ENCODE measurements around the gene SAMD8.

Gene SAMD8

DNA sequence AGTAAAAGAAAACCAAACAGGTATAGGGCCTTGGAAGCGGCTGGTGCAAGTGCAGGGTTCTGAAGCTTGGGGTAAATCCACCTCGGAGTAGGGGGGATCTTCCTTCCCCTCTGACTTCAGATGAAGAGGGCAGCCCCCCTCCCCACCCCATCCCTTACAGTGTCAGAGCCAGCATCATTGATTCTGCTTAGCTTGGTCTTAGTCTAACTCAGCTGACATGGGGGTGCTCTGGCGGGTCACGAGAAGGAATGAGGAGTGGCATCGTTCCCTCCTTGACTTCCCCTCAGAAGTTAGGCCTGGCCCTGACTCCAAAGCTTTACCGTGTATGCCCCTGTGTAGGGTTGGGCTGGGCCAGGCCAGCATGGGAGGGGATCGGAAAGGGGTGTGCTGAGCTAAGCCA lies 44.2 kb upstream of the SAMD8 start:
- no peak for DNase-seq (ENCODE audit: low read depth)
- TF ChIP-seq, protein P1, sequence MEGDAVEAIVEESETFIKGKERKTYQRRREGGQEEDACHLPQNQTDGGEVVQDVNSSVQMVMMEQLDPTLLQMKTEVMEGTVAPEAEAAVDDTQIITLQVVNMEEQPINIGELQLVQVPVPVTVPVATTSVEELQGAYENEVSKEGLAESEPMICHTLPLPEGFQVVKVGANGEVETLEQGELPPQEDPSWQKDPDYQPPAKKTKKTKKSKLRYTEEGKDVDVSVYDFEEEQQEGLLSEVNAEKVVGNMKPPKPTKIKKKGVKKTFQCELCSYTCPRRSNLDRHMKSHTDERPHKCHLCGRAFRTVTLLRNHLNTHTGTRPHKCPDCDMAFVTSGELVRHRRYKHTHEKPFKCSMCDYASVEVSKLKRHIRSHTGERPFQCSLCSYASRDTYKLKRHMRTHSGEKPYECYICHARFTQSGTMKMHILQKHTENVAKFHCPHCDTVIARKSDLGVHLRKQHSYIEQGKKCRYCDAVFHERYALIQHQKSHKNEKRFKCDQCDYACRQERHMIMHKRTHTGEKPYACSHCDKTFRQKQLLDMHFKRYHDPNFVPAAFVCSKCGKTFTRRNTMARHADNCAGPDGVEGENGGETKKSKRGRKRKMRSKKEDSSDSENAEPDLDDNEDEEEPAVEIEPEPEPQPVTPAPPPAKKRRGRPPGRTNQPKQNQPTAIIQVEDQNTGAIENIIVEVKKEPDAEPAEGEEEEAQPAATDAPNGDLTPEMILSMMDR (IDR thresholded peaks at IDR 0.05; ENCODE audit: insufficient read depth, low read depth, low read length, missing control alignments), result no peak
- H3K4me3 ChIP-seq (ENCODE audit: low read depth, low read length), result no peak overlapping the region

DNA sequence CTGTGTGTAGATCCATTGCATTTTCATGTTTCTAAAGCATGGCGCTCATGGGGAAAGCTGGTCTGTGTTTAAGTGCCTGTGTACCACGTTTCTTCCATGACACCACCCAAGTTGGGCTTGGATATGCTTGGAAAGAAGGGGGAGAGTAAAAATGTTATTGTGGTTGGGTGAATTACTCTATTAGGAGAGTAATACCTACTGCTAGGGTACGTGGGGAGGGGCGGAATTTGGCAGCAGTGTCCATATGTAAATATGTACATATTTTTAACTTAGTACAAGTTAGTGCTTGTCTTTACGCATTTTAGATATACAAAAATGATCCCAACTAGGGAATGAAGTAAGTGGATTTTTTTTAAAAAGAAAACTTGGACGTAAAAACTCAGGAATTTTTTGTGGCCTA lies 42.9 kb upstream of the SAMD8 start:
- TF ChIP-seq, protein P1 (IDR thresholded peaks at IDR 0.05; ENCODE audit: insufficient read depth, low read depth, low read length, missing control alignments), result no peak
- H3K4me3 ChIP-seq (ENCODE audit: low read depth, low read length), result no peak overlapping the region
- no peak for DNase-seq (ENCODE audit: low read depth)

DNA sequence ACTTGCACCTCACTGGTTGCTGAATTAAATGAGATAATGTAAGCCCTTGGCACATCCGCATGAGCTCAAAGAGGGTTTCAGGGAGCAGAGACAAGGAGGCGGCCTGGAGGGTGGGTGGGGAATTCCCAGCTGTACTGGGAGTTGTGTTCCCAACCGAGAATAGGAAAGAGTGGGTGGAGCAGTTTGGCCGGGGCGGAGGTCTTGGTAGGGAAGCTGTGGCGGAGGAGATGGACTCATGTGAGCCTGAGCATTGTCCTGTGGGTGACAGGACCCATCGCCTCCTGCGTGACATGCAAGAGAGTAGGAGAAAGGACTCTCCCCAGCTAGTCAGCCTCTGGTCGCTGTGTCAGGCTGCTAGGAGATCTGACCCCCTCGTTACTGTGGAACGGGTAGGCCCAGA lies 41.0 kb upstream of the SAMD8 start:
- no peak for DNase-seq (ENCODE audit: low read depth)
- no peak overlapping the region for H3K4me3 ChIP-seq (ENCODE audit: low read depth, low read length)
- TF ChIP-seq, protein P1 (IDR thresholded peaks at IDR 0.05; ENCODE audit: insufficient read depth, low read depth, low read length, missing control alignments), result no peak

DNA sequence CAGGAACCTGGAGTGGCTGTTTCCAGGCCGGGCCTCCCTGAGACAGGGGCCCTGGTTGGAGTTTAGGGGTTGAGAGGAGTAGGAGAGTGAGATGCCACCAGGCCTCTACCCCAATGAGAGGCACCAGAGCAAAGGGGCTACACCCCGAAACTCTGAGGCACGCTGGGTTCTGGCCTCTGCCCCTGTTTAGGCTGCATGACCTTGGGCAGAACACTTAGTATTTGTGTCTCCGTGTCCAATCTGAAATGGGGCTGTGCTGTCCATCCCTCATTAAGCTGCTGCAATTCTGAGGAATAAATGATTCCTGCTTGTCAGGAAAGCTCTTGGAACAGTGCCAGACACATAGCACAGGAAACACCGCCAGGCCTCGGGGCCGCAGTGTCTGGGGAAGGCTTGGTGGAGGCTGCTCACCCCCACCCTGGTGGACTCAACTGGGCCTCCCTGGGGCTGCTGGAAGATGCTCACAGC lies 40.5 kb upstream of the SAMD8 start:
- DNase-seq (ENCODE audit: low read depth), result no peak
- TF ChIP-seq, protein P1 (IDR thresholded peaks at IDR 0.05; ENCODE audit: insufficient read depth, low read depth, low read length, missing control alignments), result no peak
- no peak overlapping the region for H3K4me3 ChIP-seq (ENCODE audit: low read depth, low read length)

DNA sequence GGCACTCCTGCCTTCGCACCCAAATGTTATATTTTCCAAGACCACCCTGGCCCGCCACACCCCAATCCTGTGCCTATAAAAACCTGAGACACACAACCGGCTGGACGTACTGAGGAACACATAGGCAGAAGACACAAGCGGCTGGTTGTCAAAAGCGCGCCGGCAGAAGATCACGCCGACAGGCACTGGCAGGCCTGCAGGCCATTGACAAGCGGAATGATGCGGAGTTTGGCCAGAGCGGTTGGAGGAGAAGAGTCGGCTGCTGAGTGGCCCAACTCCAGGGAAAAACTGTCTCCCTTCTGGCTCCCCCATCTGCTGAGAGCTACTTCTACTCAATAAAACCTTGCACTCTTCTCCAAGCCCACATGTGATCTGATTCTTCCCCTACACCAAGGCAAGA lies 39.7 kb upstream of the SAMD8 start:
- no peak for DNase-seq (ENCODE audit: low read depth)
- TF ChIP-seq, protein P1 (IDR thresholded peaks at IDR 0.05; ENCODE audit: insufficient read depth, low read depth, low read length, missing control alignments), result no peak
- no peak overlapping the region for H3K4me3 ChIP-seq (ENCODE audit: low read depth, low read length)

DNA sequence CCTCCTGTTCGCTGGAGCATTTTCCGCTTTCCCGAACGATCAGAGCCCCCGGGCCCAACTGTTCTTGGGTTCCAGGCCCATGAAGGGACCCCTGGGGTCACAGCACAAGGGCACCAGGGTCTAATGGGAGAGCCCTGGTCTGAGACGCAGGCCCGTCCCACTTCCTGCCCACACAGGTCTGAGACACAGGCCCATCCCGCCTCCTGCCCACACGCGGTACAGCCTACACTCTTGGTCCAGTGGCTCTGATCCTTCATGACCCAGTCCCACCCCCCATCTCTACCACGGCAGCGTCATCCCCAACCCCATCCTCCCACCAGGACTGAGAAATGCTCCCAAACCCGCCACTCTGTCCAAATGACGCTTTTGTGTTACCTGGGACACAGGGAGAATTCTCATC lies 38.7 kb upstream of the SAMD8 start:
- TF ChIP-seq, protein P1 (IDR thresholded peaks at IDR 0.05; ENCODE audit: insufficient read depth, low read depth, low read length, missing control alignments), result no peak
- DNase-seq (ENCODE audit: low read depth), result no peak
- H3K4me3 ChIP-seq (ENCODE audit: low read depth, low read length), result no peak overlapping the region

DNA sequence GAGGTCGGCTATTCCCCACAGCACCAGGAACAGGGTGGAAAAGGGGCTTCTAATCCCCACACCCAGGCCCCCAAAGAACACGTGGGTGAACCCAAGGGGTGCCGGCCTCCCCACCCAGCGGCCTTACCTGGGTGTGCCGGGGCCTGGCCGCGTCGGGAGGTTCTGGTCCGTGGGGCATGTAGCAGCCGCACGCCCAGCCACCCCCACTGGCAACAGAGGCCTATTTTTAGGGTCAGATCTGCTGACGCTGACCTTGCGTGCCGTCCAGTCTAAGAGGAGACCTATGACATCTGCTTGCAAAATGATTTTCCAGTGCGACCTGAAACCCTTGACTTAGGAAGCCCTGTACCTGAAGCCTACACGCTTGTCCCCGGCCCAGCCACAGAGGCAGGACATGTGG lies 38.0 kb upstream of the SAMD8 start:
- H3K4me3 ChIP-seq (ENCODE audit: low read depth, low read length), result no peak overlapping the region
- no peak for DNase-seq (ENCODE audit: low read depth)
- TF ChIP-seq, protein P1 (IDR thresholded peaks at IDR 0.05; ENCODE audit: insufficient read depth, low read depth, low read length, missing control alignments), result no peak
